Gastroesophageal sphincter (tissue), 4 donors: ENCODE data around the gene CHGA. TPM values are rescaled to one million over a fixed set of nuclear protein-coding genes. Genes with fewer than 3 reads are reported as not detected.

Experiments
- ATAC-seq: fragments of 150-250 bp; one replicate; pipeline ENCODE4 v1.9.1; 2016; ENCODE audit warnings: mild to moderate bottlenecking, moderate library complexity
- H3K27ac ChIP-seq, 4 donors: fragments of 200-600 bp; sonication (generic) in 3 of 4; 1 replicate in 3 of 4; 2 replicates in 1 of 4; pipeline ENCODE4 v1.5.1; 2016 to 2019
- H3K27me3 ChIP-seq: fragments of 200-600 bp; sonication (generic); one replicate; pipeline ENCODE4 v1.5.1; 2019
- H3K36me3 ChIP-seq, 2 donors: fragments of 200-600 bp; sonication (generic); one replicate each; pipeline ENCODE4 v1.5.1; 2019; ENCODE audit warnings: control low read depth in 1 of 2
- H3K4me1 ChIP-seq, 3 donors: fragments of 200-600 bp; sonication (generic); 1 replicate in 2 of 3; 2 replicates in 1 of 3; pipeline ENCODE4 v1.5.1; 2016 to 2019; ENCODE audit warnings: control low read depth in 2 of 3
- H3K4me3 ChIP-seq, 2 donors: fragments of 200-600 bp; sonication (generic); one replicate each; pipeline ENCODE4 v1.5.1; 2019; ENCODE audit warnings: mild to moderate bottlenecking in 1 of 2, moderate library complexity in 1 of 2
- H3K9me3 ChIP-seq, 3 donors: fragments of 200-600 bp; sonication (generic); one replicate each; pipeline ENCODE4 v1.5.1; 2017 to 2019; ENCODE audit warnings: control low read depth in 2 of 3
- CTCF ChIP-seq, 4 experiments: fragments of 200-600 bp in 2 of 4; fragments of 450-650 bp in 2 of 4; sonication (generic) in 1 of 4; IDR thresholded peaks; one replicate each; pipeline ENCODE4 v1.5.1; 2017 to 2019; ENCODE audit warnings: antibody characterized with exemption in 4 of 4, mild to moderate bottlenecking in 2 of 4, moderate library complexity in 2 of 4
- EP300 ChIP-seq: sonication (generic); formaldehyde crosslinking; IDR thresholded peaks from one replicate; pipeline ENCODE4 v1.6.1; 2017; ENCODE audit warnings: antibody characterized with exemption, mild to moderate bottlenecking
- POLR2A ChIP-seq, 2 donors: fragments of 450-650 bp; IDR thresholded peaks; one replicate each; pipeline ENCODE4 v1.6.1; 2017; ENCODE audit warnings: antibody characterized with exemption in 2 of 2, mild to moderate bottlenecking in 2 of 2, moderate library complexity in 1 of 2
- POLR2AphosphoS5 ChIP-seq: sonication (generic); formaldehyde crosslinking; IDR thresholded peaks from one replicate; pipeline ENCODE4 v1.6.1; 2017; ENCODE audit warnings: antibody characterized with exemption
- WGBS, 2 donors: methylation state at CpG; one replicate each; pipeline ENCODE4 v1.1.5; 2018; ENCODE audit warnings: low coverage in 1 of 2; 5-methylcytosine and 5-hydroxymethylcytosine counted together
- total RNA-seq, 4 donors: library from RNA; depleted of rRNA; stranded (reverse); fragments of >200 nt; gene quantifications; one replicate each; pipeline ENCODE4 v1.1.0, GENCODE V29; 2016

The CHGA gene
- total RNA-seq, 4 donors from 2014 or later, result 1.8 TPM; not detected in 1

- Histone ChIP-seq H3K9me3 (no peaks in the 10 kb centered on the region), H3K4me1 (peaks cover 0 to 61% (median 25%) of the 10 kb centered on the region in 3 donors), H3K27ac (no peak overlapping the region), H3K4me3 (no peak overlapping the region), H3K36me3 (peaks cover 0 to 23% of the 10 kb centered on the region in 2 donors), H3K27me3 (no peaks in the 10 kb centered on the region)
- TF ChIP-seq EP300, result no peak
- TF ChIP-seq POLR2AphosphoS5, result no peak
- no peak for TF ChIP-seq POLR2A (IDR thresholded peaks at IDR 0.05)
- TF ChIP-seq CTCF (IDR thresholded peaks at IDR 0.05), result no peak
- ATAC-seq, result no peak
- WGBS, 2 donors, result 79 to 87% methylated on average over 4 to 5 of the region's 5 CpGs
These were observed 61.3 kb downstream of the CHGA start for GRCh38 chr14:92984082-92984788.

Other genes with a start within 250 kb of the CHGA start
- gene LGMN, start 174.5 kb upstream of the CHGA start, total RNA-seq, result 100 to 1,000 TPM in 2 of 4 donors, 10 to 100 TPM in 2; 38.1 to 132 (median 91.6) TPM
- gene GOLGA5, start 128.8 kb upstream of the CHGA start, total RNA-seq, result 10 to 100 TPM; 27.6 to 41.7 (median 36.7) TPM
- gene ITPK1, start 192.8 kb downstream of the CHGA start, total RNA-seq, result 100 to 1,000 TPM in 3 of 4 donors, 10 to 100 TPM in 1; 68.8 to 201 (median 134) TPM